COR-L47 (cell line): ENCODE measurements around the gene GNAO1.

Experiments
- DNase-seq: peaks from one replicate; lab custom pipeline; 2025; lab: John Stamatoyannopoulos, UW

Gene GNAO1

DNA sequence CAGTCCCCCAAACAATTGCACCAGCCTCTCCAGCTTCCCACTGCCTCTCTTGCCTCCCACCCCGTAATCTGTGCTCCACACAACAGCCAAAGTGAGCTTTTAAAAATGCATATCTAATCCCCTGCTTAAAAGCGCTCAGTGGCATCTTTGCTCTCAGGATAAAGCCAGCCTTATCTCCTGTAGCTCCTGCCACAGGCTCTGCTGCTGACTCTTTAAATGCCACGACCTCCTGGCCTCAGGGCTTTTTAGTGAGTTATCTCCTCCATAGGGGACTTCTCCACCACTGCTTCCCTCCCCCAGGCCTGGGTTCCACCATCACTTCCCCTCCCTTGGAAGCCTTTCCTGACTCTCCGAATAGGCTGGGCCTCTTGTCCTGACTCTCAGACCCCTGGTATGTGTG, 98.6 kb downstream of the GNAO1 start:
- no peak for DNase-seq

DNA sequence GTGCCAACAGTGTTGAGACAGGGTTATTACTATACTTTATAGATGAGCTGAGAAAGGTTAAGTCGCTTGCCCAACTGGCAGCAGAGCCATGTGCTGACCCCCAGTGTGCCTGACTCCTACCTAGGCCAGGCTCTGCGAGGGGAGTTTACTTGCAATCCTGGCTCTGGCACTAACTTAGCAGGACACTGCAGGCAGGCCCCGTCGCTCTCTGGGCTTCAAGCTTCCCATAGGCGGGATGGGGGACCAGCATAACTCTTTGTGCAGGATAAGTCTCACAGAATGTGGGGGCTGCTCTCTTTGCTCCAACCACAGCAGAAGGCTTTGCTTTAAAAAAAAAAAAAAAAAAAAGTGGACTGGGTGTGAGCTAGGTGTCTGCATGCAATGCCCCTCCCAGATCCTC, 102.7 kb downstream of the GNAO1 start:
- DNase-seq: no peak

DNA sequence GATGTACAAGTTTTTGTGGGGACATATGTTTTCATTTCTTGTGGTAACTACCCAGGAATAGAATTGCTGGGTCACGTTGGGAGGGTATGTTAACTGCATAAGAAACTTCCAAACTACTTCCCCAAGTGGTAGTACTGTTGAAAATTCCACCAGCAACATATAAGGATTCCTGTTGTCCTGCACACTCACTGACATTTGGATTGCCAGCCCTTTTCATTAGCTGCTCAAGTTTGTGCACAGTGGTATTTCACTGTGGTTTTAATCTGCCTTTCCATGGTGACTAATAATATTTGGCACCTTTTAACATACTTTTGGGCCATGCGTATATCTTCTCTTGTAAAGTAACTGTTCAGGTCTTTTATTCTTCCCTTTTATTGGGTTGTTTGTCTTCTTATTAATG, 103.3 kb downstream of the GNAO1 start:
- DNase-seq: no peak

DNA sequence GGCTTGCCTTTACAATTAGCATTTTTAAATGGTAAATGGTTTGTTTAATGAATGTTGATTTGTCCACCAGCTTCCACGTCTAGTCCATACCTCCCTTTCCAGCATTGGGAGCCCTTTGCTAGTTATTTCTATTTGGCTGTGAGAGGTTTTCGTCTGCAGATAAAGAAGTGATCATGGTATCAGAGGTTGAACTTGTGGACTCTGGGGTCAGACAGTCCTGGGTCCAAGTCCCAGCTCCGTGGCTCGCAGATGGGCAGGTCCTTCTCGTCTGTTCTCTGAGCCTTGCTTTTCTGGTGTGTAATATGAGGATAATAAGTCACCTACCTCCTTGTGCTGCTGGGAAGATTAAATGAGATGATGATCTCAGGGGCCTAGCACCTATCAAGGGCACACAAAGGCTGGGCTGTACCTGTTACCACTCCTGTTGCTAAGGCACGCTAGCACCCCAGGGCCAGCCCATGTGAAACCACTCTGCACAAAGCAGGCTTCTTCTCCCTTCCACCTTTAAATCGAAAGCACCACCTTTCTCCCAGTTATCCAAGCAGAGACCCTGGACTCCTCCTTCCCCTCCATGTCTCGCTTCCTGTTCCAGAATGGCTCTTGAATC, 103.9 kb downstream of the GNAO1 start:
- no peak for DNase-seq

DNA sequence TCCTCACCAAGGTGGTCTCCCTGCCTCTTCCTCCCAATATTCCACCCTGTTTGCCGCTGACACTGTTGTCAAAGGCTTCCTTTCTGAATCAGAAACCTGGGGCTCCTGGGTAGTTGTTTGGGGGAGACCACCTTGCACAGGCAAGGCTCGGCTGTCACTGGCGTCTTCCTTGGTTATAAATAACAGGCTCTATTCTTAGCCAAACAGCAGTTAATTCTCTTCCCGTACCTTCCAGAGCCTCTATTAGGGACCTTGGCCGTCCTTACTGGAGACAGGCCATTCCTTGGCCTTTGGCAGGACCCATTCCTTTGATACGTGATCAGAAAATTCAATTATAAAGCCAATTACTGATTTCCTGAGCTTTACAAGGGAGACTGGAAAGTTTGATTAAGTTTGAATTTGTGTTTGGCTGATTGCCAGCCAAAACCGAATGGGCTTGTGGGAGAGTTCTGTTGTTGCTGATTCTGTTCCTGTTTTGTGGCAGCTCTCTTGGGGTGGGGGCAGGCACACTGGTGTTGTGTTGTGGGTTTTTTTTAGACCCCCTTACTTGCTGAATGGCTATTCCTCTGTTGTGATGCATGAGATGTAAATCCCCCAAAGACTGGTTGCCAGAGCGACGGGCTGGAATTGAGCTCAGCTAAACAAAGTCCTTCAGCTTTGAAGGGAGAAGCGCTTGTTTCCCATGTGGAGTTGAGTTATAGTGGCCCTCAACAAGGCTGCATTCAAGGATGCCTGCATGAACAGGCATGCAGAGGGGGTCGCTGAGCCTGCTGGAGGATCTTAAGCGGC, 104.6 kb downstream of the GNAO1 start:
- no peak for DNase-seq

DNA sequence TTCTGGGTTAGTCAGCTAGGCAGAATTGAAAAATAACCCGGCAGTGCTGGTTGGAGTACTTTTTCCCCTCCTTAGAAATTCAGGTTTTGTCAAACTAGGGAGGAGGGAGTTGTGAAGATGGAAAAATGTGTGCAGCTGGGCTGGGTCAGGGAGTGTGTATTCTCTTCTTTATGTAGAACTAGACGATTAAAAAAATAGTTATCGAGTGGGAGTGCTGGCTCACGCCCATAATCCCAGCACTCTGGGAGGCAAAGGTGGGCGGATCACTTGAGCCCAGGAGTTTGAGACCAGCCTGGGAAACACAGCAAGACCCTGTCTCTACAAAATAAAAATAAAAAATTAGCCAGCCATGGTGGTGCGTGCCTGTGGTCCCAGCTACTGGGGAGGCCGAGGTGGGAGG, 106.4 kb downstream of the GNAO1 start:
- DNase-seq: no peak

DNA sequence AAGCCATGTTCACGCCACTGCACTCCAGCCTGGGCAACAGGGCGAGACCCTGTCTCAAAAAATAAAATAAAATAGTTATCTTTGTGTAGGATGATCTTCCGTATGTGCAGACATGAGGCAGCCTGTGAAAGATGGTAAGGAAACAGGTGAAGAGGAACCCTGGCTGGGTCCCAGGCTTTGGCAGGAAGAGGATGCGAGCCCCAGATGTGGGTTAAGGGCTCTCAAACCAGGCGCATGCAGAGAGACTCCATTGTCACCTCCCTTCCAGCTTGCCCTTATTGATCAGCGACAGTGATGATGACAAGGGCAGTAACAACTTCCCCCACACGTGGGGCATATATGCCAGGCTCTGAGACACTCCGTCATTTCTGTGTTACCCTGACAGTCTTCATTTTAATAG, 106.8 kb downstream of the GNAO1 start:
- no peak for DNase-seq

DNA sequence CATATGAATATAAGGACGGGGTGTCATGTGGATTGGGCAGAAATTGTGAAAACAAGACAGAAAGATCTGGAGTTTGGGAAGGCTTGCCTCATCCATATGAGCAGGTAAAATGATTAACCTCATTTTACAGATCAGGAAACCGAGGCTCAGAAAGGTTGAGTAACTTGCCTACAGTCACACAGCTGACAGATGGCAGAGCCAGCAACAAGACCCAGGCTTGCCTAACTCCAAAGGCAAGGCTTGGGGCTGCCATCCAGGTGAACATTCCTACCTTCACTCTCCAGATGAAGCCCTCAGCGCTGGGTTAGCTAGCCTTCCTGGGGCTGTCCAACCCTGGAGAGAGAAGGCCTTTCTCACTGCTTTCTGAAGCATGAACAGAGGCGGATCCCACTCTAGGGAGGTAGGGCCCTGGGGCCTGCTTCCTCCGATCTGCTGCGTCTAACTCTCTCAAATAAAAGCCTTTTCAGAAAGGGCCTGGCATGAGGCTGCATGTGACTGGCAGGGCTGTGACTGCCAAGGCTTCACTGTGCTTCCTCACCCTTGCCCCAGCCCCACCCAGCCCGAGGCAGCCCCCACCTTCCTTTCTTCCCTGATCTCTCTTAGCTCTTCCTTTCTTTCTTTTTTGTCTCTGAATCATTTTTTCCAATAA, 107.8 kb downstream of the GNAO1 start:
- DNase-seq: peak; percentile 49

DNA sequence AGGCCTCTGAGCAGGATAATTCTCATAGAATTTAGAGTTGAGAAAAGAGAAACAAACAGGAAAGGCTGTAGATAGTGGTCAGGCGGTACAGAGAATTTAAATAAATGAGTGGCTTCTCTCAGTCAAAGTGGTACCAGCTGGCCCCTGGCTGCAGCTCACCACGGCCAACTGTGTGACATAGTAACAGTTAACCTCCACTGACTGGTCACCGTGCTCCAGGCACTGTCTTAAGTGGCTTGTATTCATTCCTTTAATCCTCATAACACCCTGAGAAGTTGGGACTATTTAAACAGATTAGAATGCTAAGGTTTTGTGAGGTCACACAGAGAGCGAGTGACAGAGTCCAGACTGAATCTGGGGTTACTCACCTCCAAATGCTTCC, 108.9 kb downstream of the GNAO1 start:
- no peak for DNase-seq

DNA sequence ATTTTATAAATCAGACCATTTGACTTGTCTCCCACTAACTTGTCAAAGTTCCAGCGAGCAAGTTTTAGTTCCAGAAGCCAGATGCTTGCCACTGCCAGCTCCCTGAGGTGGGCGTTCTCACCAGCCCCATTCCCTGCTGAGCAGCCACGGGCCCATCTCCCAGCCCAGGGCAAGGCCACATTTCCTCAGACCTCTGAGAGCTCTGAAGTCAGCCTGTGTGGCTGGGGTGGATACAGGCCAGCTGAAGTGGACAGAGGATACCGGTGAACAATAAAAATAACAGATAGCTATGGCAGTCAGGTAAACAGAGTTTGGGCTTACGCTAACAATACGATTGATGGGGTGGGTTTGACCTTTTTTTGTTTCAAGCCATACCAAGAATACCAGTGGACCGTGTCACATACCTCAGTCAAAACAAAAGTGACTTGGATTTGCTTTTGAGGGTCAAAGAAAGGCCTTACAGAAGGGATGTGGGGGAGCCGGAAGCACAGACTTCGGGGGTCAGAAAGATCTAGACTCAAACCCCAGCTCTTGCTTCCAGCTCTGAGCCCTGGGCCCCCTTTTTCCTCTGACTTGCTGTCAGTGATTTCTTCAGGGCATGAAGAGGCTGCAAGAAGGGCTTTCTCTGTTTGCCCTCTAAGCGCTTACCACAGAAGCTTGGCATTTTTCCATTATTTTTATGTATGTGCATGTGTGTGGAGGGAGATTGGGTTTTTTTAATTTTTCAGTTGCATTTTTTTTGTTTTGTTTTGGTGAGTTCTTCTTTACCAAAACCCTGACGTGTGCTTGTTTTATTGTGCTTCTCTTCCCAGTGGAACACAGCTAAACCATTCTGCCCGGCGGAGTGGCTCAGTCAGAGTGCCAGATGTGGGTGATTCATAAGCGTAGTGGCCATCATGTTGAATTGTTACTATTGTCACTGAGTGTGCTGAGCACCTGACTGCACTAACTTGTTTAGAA, 109.9 kb downstream of the GNAO1 start:
- no peak for DNase-seq

DNA sequence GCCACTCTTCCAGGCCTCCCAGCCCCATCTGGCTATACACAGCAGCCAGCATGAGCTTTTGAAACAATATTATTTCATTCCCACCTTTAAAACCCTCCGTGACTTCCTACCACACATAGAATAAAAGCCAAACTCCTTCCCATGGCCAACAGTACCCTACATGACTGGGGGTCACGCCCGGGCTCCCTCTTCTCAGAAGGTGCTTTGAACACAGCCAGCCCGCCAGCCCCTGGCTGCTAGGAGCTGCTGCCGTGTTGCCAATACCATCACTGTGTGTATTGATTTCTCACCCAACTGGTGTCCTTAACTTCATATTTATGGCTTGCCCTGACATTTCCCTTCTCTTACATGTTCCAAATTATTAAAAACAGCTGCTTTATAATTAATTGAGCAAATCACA, 111.2 kb downstream of the GNAO1 start:
- no peak for DNase-seq

DNA sequence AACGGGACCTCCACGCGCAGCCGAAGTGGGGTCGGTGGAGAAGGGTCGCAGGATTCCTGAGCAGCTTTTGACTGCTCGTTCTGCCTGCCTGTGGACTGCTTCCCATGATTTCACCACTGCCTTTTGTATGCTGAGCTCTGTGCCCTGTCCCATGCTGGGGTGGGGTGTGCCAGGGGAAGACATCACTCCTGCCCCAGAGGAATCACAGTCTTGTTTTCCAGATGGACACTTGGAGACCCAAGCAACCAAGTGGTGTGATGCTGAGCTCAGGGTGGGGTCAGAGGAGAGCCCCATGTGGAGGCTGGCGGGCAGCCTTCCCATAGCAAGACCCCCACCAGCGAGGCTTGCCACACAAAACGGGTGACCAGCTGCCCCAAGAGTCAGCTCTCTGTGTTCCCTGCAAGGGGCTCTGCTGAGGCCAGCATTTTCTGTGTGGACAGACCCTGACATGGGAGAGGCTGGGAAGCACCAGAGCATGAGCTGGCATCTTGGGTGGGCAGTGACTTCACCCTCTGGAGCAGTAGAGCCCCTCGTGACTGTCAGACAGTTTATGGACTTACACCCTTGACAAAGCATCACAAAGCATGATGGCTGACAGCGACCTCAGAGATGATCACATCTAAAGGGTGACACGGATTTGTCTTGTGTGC, 111.9 kb downstream of the GNAO1 start:
- no peak for DNase-seq

DNA sequence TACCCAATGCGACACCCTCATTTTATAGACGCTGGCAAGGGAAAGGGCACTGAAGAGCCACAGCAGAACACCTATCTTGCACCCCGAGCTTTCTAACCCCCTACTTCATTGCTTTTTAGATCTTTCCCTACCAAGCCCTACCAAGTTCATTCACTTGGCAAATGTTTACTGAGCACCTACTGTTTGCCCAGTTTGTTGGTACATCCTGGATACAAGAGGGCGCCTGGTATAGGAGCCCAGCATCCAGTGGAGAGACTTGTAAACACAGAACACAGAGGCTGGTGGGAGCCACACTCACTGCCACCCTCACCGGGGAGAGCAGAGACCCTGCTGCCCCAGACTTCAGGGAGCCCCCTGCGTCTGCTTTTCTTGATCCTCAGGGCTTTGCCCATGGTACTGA, 112.6 kb downstream of the GNAO1 start:
- no peak for DNase-seq

DNA sequence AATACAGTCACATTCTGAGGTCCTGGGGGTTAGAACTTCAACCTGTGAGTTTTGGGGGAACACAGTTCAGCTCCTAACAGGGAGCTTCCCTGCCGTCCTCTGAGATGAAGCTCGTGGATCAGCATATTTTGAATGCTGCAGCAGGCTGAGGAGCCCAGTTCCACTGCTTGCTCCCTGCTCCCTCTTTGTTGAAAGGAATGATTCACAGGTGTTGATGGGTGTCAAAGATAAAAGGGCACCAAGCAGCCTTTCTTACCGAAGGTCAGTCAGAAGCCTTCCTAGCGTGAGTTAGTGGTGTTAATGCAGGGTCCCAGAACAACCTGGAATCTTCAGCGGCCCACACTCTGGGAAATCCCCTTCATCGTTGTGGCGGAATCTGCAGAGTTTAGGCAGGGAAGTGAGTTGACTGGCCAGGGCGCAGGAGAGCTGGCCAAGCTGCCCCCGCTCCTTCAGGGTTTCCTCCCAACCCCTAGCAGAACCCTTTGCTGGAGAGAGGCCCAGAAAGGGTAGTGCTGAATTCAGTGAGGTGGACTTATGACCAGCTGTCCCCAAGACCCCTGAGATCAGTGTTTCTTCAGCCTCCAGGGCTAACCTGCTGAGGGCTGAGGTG, 114.8 kb downstream of the GNAO1 start:
- no peak for DNase-seq

DNA sequence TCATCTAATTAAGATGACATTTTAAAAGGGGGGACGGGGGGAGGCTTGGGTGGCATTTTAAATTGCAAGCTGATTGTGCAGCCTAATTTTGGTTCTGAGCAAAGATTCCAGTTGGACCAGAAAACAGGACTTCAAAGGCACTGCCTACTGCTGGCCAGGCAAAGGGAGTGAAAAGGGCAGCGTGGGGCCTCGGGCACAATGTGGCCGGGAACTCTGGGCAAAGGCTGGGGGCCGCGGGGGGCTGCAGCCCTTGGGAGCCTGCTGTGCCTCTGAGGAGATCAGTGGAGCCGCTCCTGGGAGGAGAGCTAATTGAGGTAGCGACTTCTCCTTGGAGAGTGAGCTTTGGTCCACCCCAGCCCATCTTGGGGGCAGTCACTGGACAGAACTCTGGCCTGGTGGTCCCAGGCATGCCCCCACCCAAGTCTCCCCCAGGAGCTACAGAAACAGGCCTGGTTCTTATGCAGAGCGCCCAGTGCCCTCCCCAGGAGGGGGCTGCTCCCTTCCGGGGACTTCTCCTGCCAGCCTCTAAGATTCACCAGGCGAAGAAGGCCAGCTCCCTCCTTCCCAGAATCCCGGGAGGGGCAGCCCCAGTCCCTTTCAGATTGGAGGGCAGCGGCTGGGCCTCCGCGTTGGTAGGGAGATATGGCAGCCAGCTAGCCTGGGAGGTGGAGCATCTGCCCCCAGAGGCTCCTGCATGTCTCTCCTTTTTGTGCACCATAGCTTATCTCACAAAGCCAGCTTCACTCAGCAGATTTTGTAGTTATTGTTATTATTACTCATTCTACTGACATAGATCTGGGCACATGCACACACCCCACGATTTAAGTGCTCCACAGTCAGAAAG, 115.6 kb downstream of the GNAO1 start:
- DNase-seq: no peak

DNA sequence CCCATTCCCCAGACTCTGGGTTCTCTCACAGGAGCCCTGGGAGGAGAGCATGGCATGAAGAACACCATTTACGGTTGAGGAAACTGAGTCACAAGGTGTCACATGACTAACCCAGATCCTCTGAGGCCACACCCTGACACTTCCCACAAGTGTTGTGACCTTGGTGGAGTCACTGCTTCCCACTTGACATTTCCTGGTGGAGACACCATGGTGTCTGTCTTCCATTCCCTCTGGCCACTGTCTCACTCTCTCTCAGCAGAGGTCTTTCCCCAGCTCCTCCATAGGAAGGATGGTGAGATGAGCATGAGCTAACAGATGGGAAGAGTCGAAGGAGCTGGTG, 116.2 kb downstream of the GNAO1 start:
- no peak for DNase-seq

DNA sequence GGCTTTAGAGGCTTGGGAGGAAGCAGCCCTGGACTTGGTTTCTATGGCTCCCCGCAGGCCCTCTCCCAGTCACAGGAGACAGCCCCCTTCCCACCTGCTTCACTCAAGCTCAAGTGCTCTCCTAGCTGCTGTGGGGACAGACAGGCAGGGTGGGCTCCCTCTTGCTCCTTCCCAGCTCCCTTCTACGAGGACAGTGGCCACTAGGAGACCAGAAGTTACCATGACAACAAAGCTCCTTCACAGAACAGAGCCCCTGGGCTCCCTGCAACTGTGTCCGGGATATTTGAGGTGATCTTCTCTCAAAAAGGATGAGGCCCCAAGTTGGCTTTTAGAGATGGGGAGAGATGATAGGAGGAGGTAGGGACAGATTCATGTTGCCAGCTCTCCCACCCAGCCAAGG, 117.7 kb downstream of the GNAO1 start:
- DNase-seq: no peak

DNA sequence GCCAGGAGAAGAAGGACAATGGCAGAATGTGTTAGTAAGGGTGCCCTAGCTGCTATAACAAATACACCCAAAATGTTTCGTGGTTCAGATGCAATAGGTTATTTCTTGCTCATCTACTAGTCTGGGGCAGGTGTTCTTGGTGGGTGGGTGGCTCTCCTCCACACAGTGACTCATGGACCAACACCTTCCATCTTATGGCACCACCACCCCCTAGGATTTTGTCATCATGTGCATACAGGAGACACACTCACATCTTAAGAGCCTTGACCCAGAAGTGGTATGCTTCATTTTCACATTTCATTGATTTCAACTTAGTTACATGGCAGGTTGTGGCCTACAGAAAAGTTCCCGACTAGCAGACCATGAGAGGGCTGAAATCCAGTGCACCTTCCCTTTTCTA, 119.4 kb downstream of the GNAO1 start:
- DNase-seq: no peak

DNA sequence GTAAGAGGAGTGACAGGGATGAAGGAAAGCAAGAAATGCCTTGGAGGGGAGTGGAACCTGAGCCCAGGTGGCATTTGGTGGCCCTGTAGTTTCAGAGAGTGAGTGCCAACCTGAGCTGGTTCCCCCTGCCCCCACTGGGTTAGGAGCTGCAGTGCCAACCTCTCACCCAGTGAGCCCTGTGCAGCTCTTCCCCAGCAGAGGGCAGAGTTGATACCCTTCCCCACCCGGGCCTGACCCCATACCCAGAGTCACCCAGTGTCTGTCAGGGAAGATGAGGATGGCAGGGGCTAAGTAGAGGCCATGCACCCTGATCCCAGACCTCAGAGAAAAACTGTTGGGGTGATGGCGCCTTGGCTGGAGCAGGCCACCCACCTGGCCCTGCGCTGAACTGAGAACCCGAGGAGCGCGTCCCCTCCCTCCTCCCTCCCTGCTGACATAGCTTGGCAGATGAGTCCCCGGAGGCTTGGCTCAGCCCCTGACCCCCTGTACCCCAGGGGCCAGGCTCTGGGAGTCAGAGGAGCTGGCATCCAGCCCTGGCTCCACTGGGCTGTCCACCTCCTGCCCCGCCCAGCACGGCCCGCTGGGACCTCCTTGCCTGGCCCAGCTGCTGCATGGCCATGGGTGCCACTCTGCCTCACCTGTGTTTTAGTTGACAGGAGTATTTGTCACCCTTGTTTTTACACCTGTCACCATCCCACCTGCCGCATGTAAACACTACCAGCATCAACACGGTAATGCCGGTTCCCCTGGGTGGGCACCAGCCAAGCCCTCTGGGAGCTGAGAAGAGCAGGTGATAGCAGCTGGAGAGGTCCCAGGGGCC, 120.1 kb downstream of the GNAO1 start:
- DNase-seq: peak; percentile 90

DNA sequence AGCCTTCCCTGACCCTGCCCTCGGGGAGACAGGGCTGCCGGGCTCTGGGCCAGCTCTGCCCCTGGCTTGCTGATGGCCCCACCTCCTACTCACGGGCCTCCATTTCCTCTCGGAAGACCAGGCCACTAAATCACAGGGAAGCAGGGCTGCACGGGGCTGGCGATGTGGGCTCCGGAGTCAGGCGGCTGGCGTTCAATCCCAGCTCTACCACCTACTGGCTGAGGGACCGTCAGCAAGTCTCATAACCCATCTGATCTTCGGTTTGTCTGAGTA, 120.7 kb downstream of the GNAO1 start:
- DNase-seq: no peak
